Breast epithelium (tissue), 4 donors: ENCODE measurements around the gene ANKRD63. TPM values are rescaled to one million over a fixed set of nuclear protein-coding genes. Genes with fewer than 3 reads are reported as not detected.

ENCODE experiments used
- DNase-seq, 2 donors: peaks; one replicate each; pipeline ENCODE4 v3.0.0-alpha.2; 2019; ENCODE audit warnings: low spot score in 2 of 2
- H3K27ac ChIP-seq, 2 donors: fragments of 200-600 bp; sonication (generic) in 1 of 2; one replicate each; pipeline ENCODE4 v1.5.1; 2016 to 2019; ENCODE audit warnings: mild to moderate bottlenecking in 1 of 2
- H3K27me3 ChIP-seq, 2 donors: fragments of 200-600 bp; sonication (generic) in 1 of 2; one replicate each; pipeline versions ENCODE4 v1.5.1 to v1.6.0; 2017 to 2019; ENCODE audit warnings: control low read depth in 1 of 2, mild to moderate bottlenecking in 1 of 2
- H3K36me3 ChIP-seq: fragments of 200-600 bp; one replicate; pipeline ENCODE4 v1.5.1; 2019
- H3K4me1 ChIP-seq, 2 donors: fragments of 200-600 bp; sonication (generic); one replicate each; pipeline ENCODE4 v1.5.1; 2016 to 2019; ENCODE audit warnings: control low read depth in 1 of 2
- H3K4me3 ChIP-seq, 3 donors: fragments of 200-600 bp; sonication (generic); 1 replicate in 2 of 3; 2 replicates in 1 of 3; pipeline ENCODE4 v1.5.1; 2016 to 2019; ENCODE audit warnings: mild to moderate bottlenecking in 3 of 3, moderate library complexity in 2 of 3
- H3K9me3 ChIP-seq, 2 donors: fragments of 200-600 bp; sonication (generic) in 1 of 2; one replicate each; pipeline ENCODE4 v1.5.1; 2016 to 2019; ENCODE audit warnings: control low read depth in 1 of 2
- CTCF ChIP-seq, 3 donors: fragments of 450-650 bp; IDR thresholded peaks; one replicate each; pipeline ENCODE4 v1.5.1; 2016 to 2017; ENCODE audit warnings: antibody characterized with exemption in 3 of 3, mild to moderate bottlenecking in 3 of 3, moderate library complexity in 3 of 3
- POLR2A ChIP-seq: fragments of 450-650 bp; IDR thresholded peaks from one replicate; pipeline ENCODE4 v1.6.1; 2016; ENCODE audit warnings: antibody characterized with exemption, mild to moderate bottlenecking, moderate library complexity
- POLR2AphosphoS5 ChIP-seq, 3 donors: sonication (generic); formaldehyde crosslinking; IDR thresholded peaks; one replicate each; pipeline ENCODE4 v1.6.1; 2017; ENCODE audit warnings: antibody characterized with exemption in 3 of 3
- intact Hi-C: fragments of 100-400 bp; cut with DNase I; formaldehyde crosslinking; loops from one replicate; pipeline ENCODE4 v1.15.1; 2023; ENCODE audit warnings: low total_unique reads
- total RNA-seq, 3 donors: library from RNA; depleted of rRNA; stranded (reverse); fragments of >200 nt; gene quantifications; one replicate each; pipeline ENCODE4 v1.1.0, GENCODE V29; 2016

Gene ANKRD63
- total RNA-seq, 3 donors from 2014 or later = not detected

- intact Hi-C loops = no loop called here
- peak overlapping the region; percentile 46 to 66 (median 61) for H3K4me3 ChIP-seq
- no peaks in the 10 kb centered on the region for H3K9me3 ChIP-seq
- H3K27me3 ChIP-seq = no peaks in the 10 kb centered on the region
- H3K27ac ChIP-seq = peak overlapping the region in 1 of 2 donors; percentile 40
- peaks cover 6 to 16% of the 10 kb centered on the region in 2 donors for H3K4me1 ChIP-seq
- no peaks in the 10 kb centered on the region for H3K36me3 ChIP-seq
- DNase-seq = no peak
- TF ChIP-seq CTCF (IDR thresholded peaks at IDR 0.05) (no peak), POLR2AphosphoS5 (IDR thresholded peaks at IDR 0.05) (no peak), POLR2A (no peak)
Observed at GRCh38 chr15:40253167-40253790, 29.6 kb downstream of the ANKRD63 start.

GRCh38 chr15:40252438-40253166 is 30.3 kb downstream of the ANKRD63 start:
- no peaks in the 10 kb centered on the region for H3K36me3 ChIP-seq
- no peaks in the 10 kb centered on the region for H3K27me3 ChIP-seq
- H3K4me1 ChIP-seq = peaks cover 6 to 16% of the 10 kb centered on the region in 2 donors
- peak overlapping the region; percentile 46 to 66 (median 61) for H3K4me3 ChIP-seq
- peak overlapping the region; percentile 13 to 40 for H3K27ac ChIP-seq
- no peak for TF ChIP-seq POLR2A
- TF ChIP-seq CTCF (IDR thresholded peaks at IDR 0.05) = no peak
- TF ChIP-seq POLR2AphosphoS5 (IDR thresholded peaks at IDR 0.05) = no peak
- no peaks in the 10 kb centered on the region for H3K9me3 ChIP-seq
- intact Hi-C loops = no loop called here
- DNase-seq = no peak

GRCh38 chr15:40252141-40252437 is 30.8 kb downstream of the ANKRD63 start:
- DNase-seq = no peak

GRCh38 chr15:40251486-40252140 is 31.3 kb downstream of the ANKRD63 start:
- intact Hi-C loops = no loop called here
- H3K27ac ChIP-seq = peak overlapping the region; percentile 19 to 40

More at GRCh38 chr15:40252141-40252437, 30.8 kb downstream of the ANKRD63 start:
- Histone ChIP-seq H3K4me1 (peaks cover 6 to 16% of the 10 kb centered on the region in 2 donors), H3K27ac (peak overlapping the region; percentile 13 to 40), H3K36me3 (no peaks in the 10 kb centered on the region), H3K4me3 (peak overlapping the region; percentile 46 to 66 (median 61)), H3K27me3 (no peaks in the 10 kb centered on the region), H3K9me3 (no peaks in the 10 kb centered on the region)
- intact Hi-C loops = no loop called here
- TF ChIP-seq POLR2A (no peak), POLR2AphosphoS5 (IDR thresholded peaks at IDR 0.05) (no peak), CTCF (IDR thresholded peaks at IDR 0.05) (no peak)

More at GRCh38 chr15:40251486-40252140, 31.3 kb downstream of the ANKRD63 start:
- H3K9me3 ChIP-seq = no peaks in the 10 kb centered on the region
- H3K27me3 ChIP-seq = no peaks in the 10 kb centered on the region
- peaks cover 6 to 16% of the 10 kb centered on the region in 2 donors for H3K4me1 ChIP-seq
- no peak for DNase-seq
- H3K36me3 ChIP-seq = no peaks in the 10 kb centered on the region
- peak overlapping the region in 2 of 3 donors; percentile 61 to 66 for H3K4me3 ChIP-seq
- no peak for TF ChIP-seq CTCF (IDR thresholded peaks at IDR 0.05)
- TF ChIP-seq POLR2A = no peak
- no peak for TF ChIP-seq POLR2AphosphoS5 (IDR thresholded peaks at IDR 0.05)
